ENCODE measurements around the gene CLK3.

CLK3 gene

GRCh38 chr15:74662064-74662860 lies 46.6 kb downstream of the CLK3 start:
- Histone ChIP-seq H3K9me2 (replicated peaks; ENCODE audit: insufficient read depth, low read length) (no peaks in the 10 kb centered on the region), H3K36me3 (replicated peaks; ENCODE audit: insufficient read depth, low read length) (no peaks in the 10 kb centered on the region; the same call in 1 of the 2 replicates), H3F3A (ENCODE audit: insufficient read depth, low read length) (no peaks in the 10 kb centered on the region), H4K20me1 (ENCODE audit: insufficient read depth, low read length) (no peaks in the 10 kb centered on the region), H3K4me2 (ENCODE audit: low read depth, low read length) (no peak overlapping the region), H3K27me3 (replicated peaks; ENCODE audit: insufficient read depth, low read length) (no peaks in the 10 kb centered on the region), H3K27ac (ENCODE audit: low read length) (no peak overlapping the region), H3K9ac (ENCODE audit: low read length) (no peak overlapping the region), H3K9me3 (replicated peaks; ENCODE audit: insufficient read depth, low read length) (no peaks in the 10 kb centered on the region), H3K4me1 (ENCODE audit: low read length) (no peaks in the 10 kb centered on the region), H3K4me3 (ENCODE audit: low read length) (no peak overlapping the region), H2AFZ (ENCODE audit: low read length) (no peak overlapping the region), H3K79me2 (ENCODE audit: low read length) (peaks cover 12% of the 10 kb centered on the region)
- TF ChIP-seq CTCF (IDR thresholded peaks at IDR 0.05; ENCODE audit: low read length) (no peak), EZH2phosphoT487 (IDR thresholded peaks at IDR 0.05; ENCODE audit: low read length) (no peak), EZH2 (optimal IDR thresholded peaks at IDR 0.05; ENCODE audit: low read depth, low read length) (no peak)
- no peak for DNase-seq

- H3F3A ChIP-seq (ENCODE audit: insufficient read depth, low read length): no peaks in the 10 kb centered on the region
- no peak overlapping the region for H3K9ac ChIP-seq (ENCODE audit: low read length)
- DNase-seq: no peak
- no peak overlapping the region for H2AFZ ChIP-seq (ENCODE audit: low read length)
- TF ChIP-seq CTCF (IDR thresholded peaks at IDR 0.05; ENCODE audit: low read length) (no peak), EZH2 (optimal IDR thresholded peaks at IDR 0.05; ENCODE audit: low read depth, low read length) (no peak), EZH2phosphoT487 (IDR thresholded peaks at IDR 0.05; ENCODE audit: low read length) (no peak)
- no peaks in the 10 kb centered on the region for H3K27me3 ChIP-seq (replicated peaks; ENCODE audit: insufficient read depth, low read length)
- H3K9me2 ChIP-seq (replicated peaks; ENCODE audit: insufficient read depth, low read length): no peaks in the 10 kb centered on the region
- H4K20me1 ChIP-seq (ENCODE audit: insufficient read depth, low read length): 0 out of 2 replicates have a peak, but pooled peaks cover 4% of the 10 kb centered on the region
- no peak overlapping the region for H3K27ac ChIP-seq (ENCODE audit: low read length)
- no peak overlapping the region for H3K4me3 ChIP-seq (ENCODE audit: low read length)
- H3K79me2 ChIP-seq (ENCODE audit: low read length): peaks cover 10% of the 10 kb centered on the region; the same call in 1 of the 2 replicates
- no peaks in the 10 kb centered on the region; the same call in none of the 2 replicates for H3K36me3 ChIP-seq (replicated peaks; ENCODE audit: insufficient read depth, low read length)
- H3K9me3 ChIP-seq (replicated peaks; ENCODE audit: insufficient read depth, low read length): no peaks in the 10 kb centered on the region
- no peak overlapping the region for H3K4me2 ChIP-seq (ENCODE audit: low read depth, low read length)
- no peaks in the 10 kb centered on the region for H3K4me1 ChIP-seq (ENCODE audit: low read length)
Measured at GRCh38 chr15:74663303-74664027, 47.8 kb downstream of the CLK3 start.

- H3K27ac ChIP-seq (ENCODE audit: low read length): no peak overlapping the region
- no peak overlapping the region for H3K4me2 ChIP-seq (ENCODE audit: low read depth, low read length)
- H3K4me1 ChIP-seq (ENCODE audit: low read length): no peaks in the 10 kb centered on the region
- no peaks in the 10 kb centered on the region for H3K27me3 ChIP-seq (replicated peaks; ENCODE audit: insufficient read depth, low read length)
- H3K36me3 ChIP-seq (replicated peaks; ENCODE audit: insufficient read depth, low read length): no peaks in the 10 kb centered on the region; the same call in none of the 2 replicates
- no peak for DNase-seq
- no peak overlapping the region for H2AFZ ChIP-seq (ENCODE audit: low read length)
- H4K20me1 ChIP-seq (ENCODE audit: insufficient read depth, low read length): 0 out of 2 replicates have a peak, but pooled peaks cover 4% of the 10 kb centered on the region
- TF ChIP-seq EZH2 (optimal IDR thresholded peaks at IDR 0.05; ENCODE audit: low read depth, low read length) (no peak), CTCF (IDR thresholded peaks at IDR 0.05; ENCODE audit: low read length) (no peak), EZH2phosphoT487 (IDR thresholded peaks at IDR 0.05; ENCODE audit: low read length) (no peak)
- no peak overlapping the region for H3K4me3 ChIP-seq (ENCODE audit: low read length)
- H3F3A ChIP-seq (ENCODE audit: insufficient read depth, low read length): no peaks in the 10 kb centered on the region
- H3K79me2 ChIP-seq (ENCODE audit: low read length): peaks cover 10% of the 10 kb centered on the region; the same call in 1 of the 2 replicates
- no peaks in the 10 kb centered on the region for H3K9me2 ChIP-seq (replicated peaks; ENCODE audit: insufficient read depth, low read length)
- no peaks in the 10 kb centered on the region for H3K9me3 ChIP-seq (replicated peaks; ENCODE audit: insufficient read depth, low read length)
- H3K9ac ChIP-seq (ENCODE audit: low read length): no peak overlapping the region
Measured at GRCh38 chr15:74664028-74664616, 48.5 kb downstream of the CLK3 start.
